ENCODE measurements around the gene CTNNA3. TPM values are rescaled to one million over a fixed set of nuclear protein-coding genes. Genes with fewer than 3 reads are reported as not detected.

The CTNNA3 gene
- total and polyA plus RNA-seq, 12 donors = 2.0 to 213 (median 171) TPM

- 49 to 50% methylated on average over 3 of the region's 3 CpGs for WGBS, 2 donors
Measured at GRCh38 chr10:66803174-66803573, 892.8 kb downstream of the CTNNA3 start.

GRCh38 chr10:66799474-66799873, 896.5 kb downstream of the CTNNA3 start:
- WGBS, 2 donors = 61 to 74% methylated on average over 2 of the region's 2 CpGs
- no peak for DNase-seq
- H3K4me1 ChIP-seq = no peaks in the 10 kb centered on the region
- peak overlapping the region in 3 of 10 donors; percentile 1 to 14 (median 10) for H3K4me3 ChIP-seq
- H3K27ac ChIP-seq = no peak overlapping the region
- no peaks in the 10 kb centered on the region for H3K27me3 ChIP-seq
- no peaks in the 10 kb centered on the region for H3K36me3 ChIP-seq
- TF ChIP-seq CTCF (IDR thresholded peaks at IDR 0.05) = no peak
- intact Hi-C loops (cut with DNase I) = no loop called here
- no peaks in the 10 kb centered on the region for H3K9me3 ChIP-seq
- ATAC-seq = no peak

More at GRCh38 chr10:66803174-66803573, 892.8 kb downstream of the CTNNA3 start:
- DNase-seq (no peak), ATAC-seq (no peak)
- no peaks in the 10 kb centered on the region for H3K27me3 ChIP-seq
- H3K27ac ChIP-seq = no peak overlapping the region
- H3K9me3 ChIP-seq = no peaks in the 10 kb centered on the region
- H3K4me3 ChIP-seq = no peak overlapping the region
- no peak for TF ChIP-seq CTCF (IDR thresholded peaks at IDR 0.05)
- intact Hi-C loops (cut with DNase I) = no loop called here
- H3K36me3 ChIP-seq = no peaks in the 10 kb centered on the region
- H3K4me1 ChIP-seq = no peaks in the 10 kb centered on the region

GRCh38 chr10:66795866-66796265, 900.1 kb downstream of the CTNNA3 start:
- no peak for TF ChIP-seq CTCF (IDR thresholded peaks at IDR 0.05)
- no peak for DNase-seq
- intact Hi-C loops (cut with DNase I) = no loop called here
- no peaks in the 10 kb centered on the region for H3K36me3 ChIP-seq
- WGBS, 2 donors = 54 to 67% methylated on average over 2 of the region's 2 CpGs
- no peaks in the 10 kb centered on the region for H3K9me3 ChIP-seq
- no peak overlapping the region for H3K27ac ChIP-seq
- ATAC-seq = no peak
- H3K4me3 ChIP-seq = no peak overlapping the region
- H3K4me1 ChIP-seq = peaks cover 0 to 2% (median 0%) of the 10 kb centered on the region in 9 donors
- no peaks in the 10 kb centered on the region for H3K27me3 ChIP-seq

- intact Hi-C loops (cut with DNase I) = no loop called here
- no peak for DNase-seq
- Histone ChIP-seq H3K4me1 (peaks cover 0 to 2% (median 0%) of the 10 kb centered on the region in 9 donors), H3K9me3 (no peaks in the 10 kb centered on the region), H3K27me3 (no peaks in the 10 kb centered on the region), H3K27ac (no peak overlapping the region), H3K4me3 (no peak overlapping the region), H3K36me3 (no peaks in the 10 kb centered on the region)
- ATAC-seq = no peak
- no peak for TF ChIP-seq CTCF (IDR thresholded peaks at IDR 0.05)
Measured at GRCh38 chr10:66792441-66792840, 903.6 kb downstream of the CTNNA3 start.
